OCI-LY7 (cell line): Measurements from ENCODE around the gene NDUFV1.

ENCODE experiments used
- CTCF ChIP-seq: fragments of 200-600 bp; sonication (generic); conservative IDR thresholded peaks from 2 replicates; pipeline ENCODE4 v1.5.1; 2014; ENCODE audit warnings: mild to moderate bottlenecking, antibody characterized with exemption, low read length, moderate library complexity, mixed read lengths
- EZH2phosphoT487 ChIP-seq: fragments of 200-600 bp; sonication (generic); IDR thresholded peaks from 2 replicates; pipeline ENCODE4 v1.6.1; 2018; ENCODE audit warnings: low read depth, borderline replicate concordance, mild to moderate bottlenecking, mixed run types, antibody characterized with exemption, low read length, moderate library complexity, mixed read lengths

GRCh38 chr11:67632982-67633755 lies 26.4 kb downstream of the NDUFV1 start:
- TF ChIP-seq CTCF (no peak), EZH2phosphoT487 (no peak)
